Smooth muscle cell (in vitro differentiated cells): Measurements from ENCODE around the gene PDE3A. TPM values are rescaled to one million over a fixed set of nuclear protein-coding genes. Genes with fewer than 3 reads are reported as not detected.

Source experiments
- DNase-seq: peaks from one replicate; lab custom pipeline; 2025; ENCODE audit not compliant: unreplicated experiment; lab: John Stamatoyannopoulos, UW
- H2AFZ ChIP-seq: fragments of 200-600 bp; sonication (generic); 2 replicates; pipeline ENCODE4 v1.6.0; 2016; ENCODE audit warnings: antibody characterized with exemption, low read depth, mild to moderate bottlenecking
- H3F3A ChIP-seq: fragments of 200-600 bp; sonication (generic); 2 replicates; pipeline ENCODE4 v1.6.0; 2017; ENCODE audit warnings: antibody characterized with exemption, low read depth
- H3K27ac ChIP-seq: fragments of 200-600 bp; sonication (generic); 2 replicates; pipeline ENCODE4 v1.5.1; 2016; ENCODE audit warnings: low read depth, mild to moderate bottlenecking
- H3K27me3 ChIP-seq: fragments of 200-600 bp; sonication (generic); 2 replicates; pipeline ENCODE4 v1.6.1; 2016; ENCODE audit warnings: low read depth, mild to moderate bottlenecking
- H3K36me3 ChIP-seq: fragments of 200-600 bp; sonication (generic); 2 replicates; pipeline ENCODE4 v1.5.1; 2016; ENCODE audit warnings: low read depth
- H3K4me1 ChIP-seq: fragments of 200-600 bp; sonication (generic); 2 replicates; pipeline ENCODE4 v1.5.1; 2016; ENCODE audit warnings: low read depth
- H3K4me2 ChIP-seq: fragments of 200-600 bp; sonication (generic); 2 replicates; pipeline ENCODE4 v1.6.0; 2016; ENCODE audit warnings: mild to moderate bottlenecking
- H3K4me3 ChIP-seq: fragments of 200-600 bp; sonication (generic); 2 replicates; pipeline ENCODE4 v1.5.1; 2016; ENCODE audit warnings: mild to moderate bottlenecking
- H3K79me2 ChIP-seq: fragments of 200-600 bp; sonication (generic); 2 replicates; pipeline ENCODE4 v1.6.0; 2016; ENCODE audit warnings: low read depth, mild to moderate bottlenecking
- H3K9ac ChIP-seq: fragments of 200-600 bp; sonication (generic); 2 replicates; pipeline ENCODE4 v1.6.0; 2016; ENCODE audit warnings: low read depth
- H3K9me3 ChIP-seq: fragments of 200-600 bp; sonication (generic); replicated peaks from 2 replicates; pipeline ENCODE4 v1.5.1; 2016; ENCODE audit warnings: low read depth
- H4K20me1 ChIP-seq: fragments of 200-600 bp; sonication (generic); 2 replicates; pipeline ENCODE4 v1.6.0; 2016; ENCODE audit warnings: low read depth
- WGBS: methylation state at CpG from one replicate; pipeline ENCODE4 v1.1.7; 2016; ENCODE audit warnings: low lambda C conversion rate; 5-methylcytosine and 5-hydroxymethylcytosine counted together
- polyA plus RNA-seq: library from polyadenylated mRNA; unstranded; fragments of >200 nt; fragmentation: Nextera tagmentation; extraction: Ambion mirVana; gene quantifications from 2 replicates; pipeline ENCODE4 v1.2.1, GENCODE V29; 2016
- total RNA-seq: library from RNA; depleted of rRNA; stranded (reverse); fragments of >200 nt; gene quantifications from 2 replicates; pipeline ENCODE4 v1.2.3, GENCODE V29; 2014
- TF ChIP-seq, protein P1 (sequence below): fragments of 200-600 bp; sonication (generic); IDR thresholded peaks from 2 replicates; pipeline ENCODE4 v1.5.1; 2017; ENCODE audit warnings: borderline replicate concordance, mild to moderate bottlenecking, antibody characterized with exemption; ENCODE audit not compliant: insufficient read depth, poor library complexity, severe bottlenecking

PDE3A gene
- total and polyA plus RNA-seq, 2 experiments from 2014 or later: 1.3 to 6.1 TPM

DNA sequence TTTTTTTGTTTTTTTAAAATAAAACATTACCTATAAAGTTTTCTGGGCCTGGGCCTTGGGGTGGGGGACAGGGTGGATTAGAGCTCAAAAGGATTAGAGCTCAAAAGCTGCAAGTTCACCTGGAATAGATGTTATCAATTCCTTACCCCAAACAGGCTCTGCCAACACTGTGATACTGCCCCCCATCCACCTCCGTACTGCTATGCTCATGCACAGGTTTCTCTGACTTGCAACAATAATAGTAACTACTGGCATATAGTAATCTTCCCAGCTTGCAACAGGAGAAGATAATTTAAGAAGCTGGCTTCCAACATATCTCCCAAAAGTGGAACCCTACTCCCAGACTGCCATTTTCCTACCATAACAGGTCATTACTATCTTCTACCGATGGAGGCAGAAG lies 275.5 kb downstream of the PDE3A start:
- no peak overlapping the region for H3K4me3 ChIP-seq

GRCh38 chr12:20646239-20646827 lies 278.0 kb downstream of the PDE3A start:
- WGBS: 70% methylated on average over 3 of the region's 3 CpGs
- no peaks in the 10 kb centered on the region for H3K27me3 ChIP-seq
- no peaks in the 10 kb centered on the region for H3K79me2 ChIP-seq
- H3K4me2 ChIP-seq: no peak overlapping the region
- H4K20me1 ChIP-seq: no peaks in the 10 kb centered on the region
- no peak for DNase-seq
- no peak overlapping the region for H3K27ac ChIP-seq
- TF ChIP-seq, protein P1, sequence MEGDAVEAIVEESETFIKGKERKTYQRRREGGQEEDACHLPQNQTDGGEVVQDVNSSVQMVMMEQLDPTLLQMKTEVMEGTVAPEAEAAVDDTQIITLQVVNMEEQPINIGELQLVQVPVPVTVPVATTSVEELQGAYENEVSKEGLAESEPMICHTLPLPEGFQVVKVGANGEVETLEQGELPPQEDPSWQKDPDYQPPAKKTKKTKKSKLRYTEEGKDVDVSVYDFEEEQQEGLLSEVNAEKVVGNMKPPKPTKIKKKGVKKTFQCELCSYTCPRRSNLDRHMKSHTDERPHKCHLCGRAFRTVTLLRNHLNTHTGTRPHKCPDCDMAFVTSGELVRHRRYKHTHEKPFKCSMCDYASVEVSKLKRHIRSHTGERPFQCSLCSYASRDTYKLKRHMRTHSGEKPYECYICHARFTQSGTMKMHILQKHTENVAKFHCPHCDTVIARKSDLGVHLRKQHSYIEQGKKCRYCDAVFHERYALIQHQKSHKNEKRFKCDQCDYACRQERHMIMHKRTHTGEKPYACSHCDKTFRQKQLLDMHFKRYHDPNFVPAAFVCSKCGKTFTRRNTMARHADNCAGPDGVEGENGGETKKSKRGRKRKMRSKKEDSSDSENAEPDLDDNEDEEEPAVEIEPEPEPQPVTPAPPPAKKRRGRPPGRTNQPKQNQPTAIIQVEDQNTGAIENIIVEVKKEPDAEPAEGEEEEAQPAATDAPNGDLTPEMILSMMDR: peak; percentile 56
- no peak overlapping the region for H3K9ac ChIP-seq
- H3F3A ChIP-seq: no peaks in the 10 kb centered on the region
- H3K9me3 ChIP-seq: no peaks in the 10 kb centered on the region
- no peaks in the 10 kb centered on the region for H3K4me1 ChIP-seq
- peak overlapping the region; percentile 3 for H2AFZ ChIP-seq
- H3K4me3 ChIP-seq: no peak overlapping the region
- no peaks in the 10 kb centered on the region for H3K36me3 ChIP-seq

More for the DNA sequence above, 275.5 kb downstream of the PDE3A start:
- TF ChIP-seq, protein P1: no peak
- H3K27me3 ChIP-seq: no peaks in the 10 kb centered on the region
- H3K9ac ChIP-seq: no peak overlapping the region
- H3F3A ChIP-seq: no peaks in the 10 kb centered on the region
- no peaks in the 10 kb centered on the region for H3K36me3 ChIP-seq
- H3K9me3 ChIP-seq: no peaks in the 10 kb centered on the region
- H3K27ac ChIP-seq: no peak overlapping the region
- no peak overlapping the region for H3K4me2 ChIP-seq
- WGBS: 88% methylated on average over 2 of the region's 2 CpGs
- H4K20me1 ChIP-seq: no peaks in the 10 kb centered on the region
- H2AFZ ChIP-seq: no peak overlapping the region
- no peaks in the 10 kb centered on the region for H3K79me2 ChIP-seq
- DNase-seq: no peak
- no peaks in the 10 kb centered on the region for H3K4me1 ChIP-seq

- no peak overlapping the region for H2AFZ ChIP-seq
- no peaks in the 10 kb centered on the region for H3K36me3 ChIP-seq
- H3K4me3 ChIP-seq: no peak overlapping the region
- H3F3A ChIP-seq: no peaks in the 10 kb centered on the region
- TF ChIP-seq, protein P1: no peak
- 92% methylated on average over 2 of the region's 2 CpGs for WGBS
- H3K9ac ChIP-seq: no peak overlapping the region
- H3K27me3 ChIP-seq: no peaks in the 10 kb centered on the region
- H3K9me3 ChIP-seq: no peaks in the 10 kb centered on the region
- DNase-seq: no peak
- H4K20me1 ChIP-seq: no peaks in the 10 kb centered on the region
- no peak overlapping the region for H3K4me2 ChIP-seq
- H3K27ac ChIP-seq: no peak overlapping the region
- H3K4me1 ChIP-seq: peaks cover 14% of the 10 kb centered on the region
- H3K79me2 ChIP-seq: no peaks in the 10 kb centered on the region
These were observed 285.5 kb downstream of the PDE3A start for GRCh38 chr12:20653871-20654270.

DNA sequence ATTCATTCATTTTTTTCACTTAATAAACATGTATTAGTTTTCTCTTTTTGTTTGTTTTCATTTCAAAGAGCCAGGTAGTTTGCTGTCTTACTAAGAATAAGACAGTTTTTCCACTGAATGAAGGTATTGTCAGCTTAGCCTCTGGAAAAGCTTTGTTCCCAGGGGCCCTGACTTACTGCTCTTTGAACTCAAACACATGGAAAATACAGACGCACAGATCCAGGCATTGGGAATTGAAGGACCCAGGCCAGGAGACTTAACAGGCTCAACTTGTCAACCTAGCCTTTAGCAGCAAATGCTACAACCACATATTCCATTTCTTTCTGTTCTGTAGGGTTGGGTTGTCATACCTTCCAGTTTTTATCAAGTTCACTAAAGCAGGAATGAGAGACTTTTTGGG lies 288.3 kb downstream of the PDE3A start:
- H3K4me3 ChIP-seq: no peak overlapping the region
- no peaks in the 10 kb centered on the region for H3K79me2 ChIP-seq
- TF ChIP-seq, protein P1: no peak
- H3K9ac ChIP-seq: no peak overlapping the region
- peaks cover 5% of the 10 kb centered on the region for H3K9me3 ChIP-seq
- 72% methylated on average over 1 of the region's 1 CpG for WGBS
- H3K4me1 ChIP-seq: peaks cover 14% of the 10 kb centered on the region
- no peak overlapping the region for H3K27ac ChIP-seq
- no peaks in the 10 kb centered on the region for H3K27me3 ChIP-seq
- no peak for DNase-seq
- no peak overlapping the region for H2AFZ ChIP-seq
- H3F3A ChIP-seq: no peaks in the 10 kb centered on the region
- no peaks in the 10 kb centered on the region for H3K36me3 ChIP-seq
- no peaks in the 10 kb centered on the region for H4K20me1 ChIP-seq
- no peak overlapping the region for H3K4me2 ChIP-seq
